Activated CD8-positive, alpha-beta memory T cell treated with anti-CD3 and anti-CD28 coated beads, Interleukin-2, amount 50 U/mL, for 4 hours (primary cell): ENCODE measurements around the gene TSPAN32.

Source experiments
- DNase-seq: peaks from one replicate; pipeline ENCODE4 v3.0.0-alpha.2; 2020

The TSPAN32 gene

DNA sequence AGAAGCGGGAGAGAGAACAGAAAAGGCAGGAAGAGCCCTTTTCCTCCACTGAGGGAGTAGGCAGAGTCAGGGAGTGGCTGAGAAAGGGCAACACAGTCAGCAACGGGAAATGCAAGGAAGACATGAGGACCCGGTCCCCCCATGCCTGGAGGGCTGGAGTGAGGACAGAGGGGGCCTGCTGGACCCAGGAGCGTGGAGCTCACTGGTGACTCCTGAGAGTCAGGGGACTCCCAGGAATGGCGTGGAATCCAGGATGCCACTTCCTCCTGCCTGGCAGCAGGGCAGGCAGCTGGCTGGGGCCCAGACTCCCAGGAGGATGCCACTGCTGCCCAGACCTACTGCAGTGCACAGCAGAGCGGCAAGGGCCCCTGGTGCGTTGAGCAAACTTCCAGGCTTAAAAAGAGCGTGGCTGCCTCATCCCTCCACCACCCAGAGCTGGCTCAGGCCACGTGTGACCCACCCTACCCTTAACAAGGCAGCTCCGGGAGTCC lies 11.4 kb upstream of the TSPAN32 start:
- no peak for DNase-seq

DNA sequence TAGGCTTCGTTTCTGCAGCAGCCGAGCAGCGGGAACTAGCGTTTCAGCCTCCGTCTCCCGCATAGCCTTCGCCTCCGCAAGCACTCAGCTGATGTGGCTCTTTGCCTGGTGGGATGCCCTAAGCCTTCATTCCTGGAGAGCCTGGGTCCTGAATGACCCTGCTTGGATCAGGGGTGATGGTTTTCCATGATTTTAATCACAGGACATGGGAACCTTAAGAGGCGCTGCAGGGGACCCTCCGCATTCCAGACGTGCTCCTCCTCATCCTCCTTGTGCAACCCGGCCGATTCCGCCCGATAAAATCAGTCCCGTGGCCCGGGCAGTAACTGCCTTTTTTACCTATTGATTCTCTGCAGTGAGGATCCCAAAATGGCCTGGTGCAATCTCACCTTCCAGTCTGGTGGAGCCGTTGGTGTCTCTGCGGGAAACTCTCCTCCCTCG lies 8.3 kb upstream of the TSPAN32 start:
- DNase-seq: no peak

DNA sequence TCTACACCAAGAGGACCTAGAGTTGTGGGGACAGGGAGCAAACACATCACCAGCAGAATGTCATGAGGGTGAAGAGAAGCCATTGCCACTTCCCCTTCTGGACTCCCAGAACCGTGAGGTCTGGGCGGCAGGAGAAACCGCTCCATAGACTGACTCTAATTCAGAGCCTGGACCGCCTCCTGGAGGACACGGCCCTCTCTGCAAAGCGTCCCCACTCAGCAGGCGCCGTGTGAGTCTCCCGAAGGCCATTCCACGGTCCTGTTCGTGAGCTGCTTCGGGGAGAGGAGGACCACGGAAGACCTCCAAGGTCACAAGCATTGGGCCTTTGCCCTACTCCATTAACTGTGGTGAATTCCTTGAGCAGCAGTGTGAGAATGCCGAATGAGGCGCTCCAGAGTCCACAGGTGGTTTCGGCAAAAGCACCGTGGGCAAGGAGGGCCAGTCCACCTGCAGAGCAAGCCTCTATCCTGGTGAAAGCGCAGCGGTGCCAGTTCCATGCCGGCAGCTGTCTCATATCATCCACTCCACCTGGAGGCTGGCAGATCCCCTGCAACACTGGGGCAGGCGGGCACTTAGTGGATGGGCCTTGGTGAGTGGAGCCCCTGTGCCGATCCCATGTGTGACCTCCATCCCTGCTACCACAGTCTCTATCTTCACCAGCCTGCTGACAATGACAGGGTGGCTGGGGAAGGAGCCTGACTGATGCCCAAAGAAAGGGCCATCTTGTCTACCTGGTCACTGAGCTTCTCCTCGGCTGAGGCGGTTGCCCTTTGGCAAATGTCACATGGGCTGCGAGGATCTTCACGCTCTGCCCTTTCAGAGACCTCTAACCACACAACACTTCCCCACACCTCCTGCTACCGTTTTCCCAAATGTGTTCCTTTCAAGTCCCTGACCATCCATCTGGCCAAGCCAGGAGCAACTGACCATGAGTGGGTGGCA lies 7.6 kb upstream of the TSPAN32 start:
- DNase-seq: no peak

DNA sequence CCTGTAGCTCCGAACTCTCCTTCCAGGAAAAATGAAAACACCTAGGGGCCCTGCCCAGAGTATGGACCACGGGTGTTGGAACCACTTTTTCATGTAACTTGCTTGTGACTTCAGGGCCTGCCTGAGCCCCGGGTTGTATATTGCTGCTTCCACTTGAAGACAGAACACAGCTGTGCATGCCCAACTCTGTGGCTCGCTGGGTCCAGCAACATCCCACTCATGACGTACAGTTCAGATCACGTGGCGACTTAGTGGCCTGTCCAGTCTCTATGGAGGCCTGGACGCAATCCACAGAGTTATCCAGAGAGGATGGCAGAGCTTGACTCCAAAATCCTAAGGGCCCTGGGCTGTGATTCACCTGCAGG lies 6.9 kb upstream of the TSPAN32 start:
- DNase-seq: no peak

DNA sequence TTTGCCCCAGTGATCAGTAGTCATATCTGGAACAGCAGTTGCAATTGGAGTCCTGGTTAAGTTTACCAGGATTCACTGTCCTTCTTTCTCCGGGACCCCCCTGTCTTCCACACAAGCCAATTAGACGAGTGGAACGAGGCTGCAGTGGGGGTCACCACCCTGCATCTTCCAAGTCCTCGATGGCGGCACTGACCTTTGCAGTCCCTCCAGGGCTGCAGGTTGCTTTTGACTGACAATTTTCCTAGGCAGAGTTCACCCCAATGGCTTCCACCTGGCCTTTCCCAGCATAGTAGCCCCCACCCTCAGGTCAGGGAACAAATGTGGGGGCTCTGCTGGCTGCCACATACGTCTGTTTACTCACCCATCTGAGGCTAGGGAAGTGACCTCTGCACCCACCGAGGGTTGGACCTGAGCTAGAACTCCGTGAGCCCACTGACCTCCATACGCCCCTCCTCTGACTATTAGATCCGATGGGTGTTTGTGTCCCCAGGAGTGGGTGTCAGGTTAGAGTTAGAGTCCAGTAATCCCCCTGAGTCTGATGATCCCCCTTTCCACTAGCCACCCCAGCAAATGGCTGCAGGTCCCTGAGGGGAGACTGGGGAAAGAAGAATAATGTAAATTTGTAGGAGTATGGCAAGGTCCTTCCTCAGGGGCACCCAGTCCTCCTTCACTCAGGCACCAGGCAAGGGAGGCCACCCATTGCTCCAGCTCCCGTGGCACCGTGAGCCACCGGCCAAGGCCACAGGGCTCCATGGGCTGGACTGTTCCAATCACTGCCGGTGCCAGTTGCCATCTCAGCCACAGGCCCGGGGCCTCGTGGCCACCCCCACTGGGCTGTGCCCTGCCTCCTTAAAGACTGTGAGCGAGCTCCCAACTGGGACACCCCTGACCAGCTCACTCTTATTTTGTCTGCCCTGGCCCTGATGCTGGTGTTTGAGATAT lies 5.6 kb upstream of the TSPAN32 start:
- no peak for DNase-seq

DNA sequence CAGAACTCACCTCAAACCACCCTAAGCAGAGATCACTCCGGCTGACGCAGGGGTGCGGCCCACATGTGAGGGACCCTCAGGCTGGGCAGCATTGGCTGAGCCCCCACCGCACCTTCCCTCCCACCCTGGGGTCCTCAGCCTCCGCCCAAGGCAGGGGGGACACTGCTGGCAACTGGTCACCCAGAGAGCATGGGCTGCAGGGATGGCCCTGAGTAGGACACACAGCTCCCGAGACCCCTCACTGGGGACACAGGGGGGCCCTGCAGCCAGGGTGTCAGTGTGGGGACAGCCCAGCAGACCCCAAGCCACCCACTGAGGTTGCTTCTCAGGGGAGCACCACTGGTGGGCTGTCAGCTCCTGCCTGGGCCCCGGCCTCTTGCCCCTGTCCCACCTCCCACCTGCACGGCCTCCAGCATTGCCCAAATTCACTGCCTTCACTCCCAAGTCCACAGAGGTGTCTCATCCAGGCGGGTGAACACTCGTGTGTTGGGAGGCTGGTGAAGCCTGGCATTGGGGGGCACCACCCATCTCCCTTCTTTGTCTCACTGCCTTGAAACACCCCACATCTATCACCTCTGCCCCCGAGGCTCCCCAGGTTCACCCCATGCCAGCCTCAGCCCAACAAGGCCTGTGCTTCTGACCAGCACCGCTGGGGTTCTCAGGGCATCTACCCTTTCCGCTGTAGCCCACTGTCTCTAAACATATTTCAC lies 4.7 kb upstream of the TSPAN32 start:
- no peak for DNase-seq

DNA sequence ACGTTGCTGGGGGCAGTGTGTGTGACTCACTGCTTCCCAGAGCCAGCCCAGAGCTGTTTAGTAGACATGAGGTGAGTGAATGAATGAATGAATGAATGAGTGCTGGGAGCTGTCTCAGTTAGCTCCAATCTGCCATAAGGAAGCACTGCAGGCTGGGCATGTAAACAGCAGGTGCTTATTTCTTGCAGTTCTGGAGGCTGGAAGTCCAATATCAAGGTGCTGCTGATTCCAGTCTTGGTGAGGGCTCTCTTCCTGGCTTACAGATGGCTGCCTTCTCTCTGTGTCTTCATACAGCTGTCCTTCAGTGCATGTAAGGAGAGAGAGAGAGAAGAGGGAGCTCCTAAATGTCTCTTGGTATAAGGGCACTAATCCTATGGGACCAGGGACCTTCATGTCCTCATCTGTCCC lies 4.2 kb upstream of the TSPAN32 start:
- no peak for DNase-seq

DNA sequence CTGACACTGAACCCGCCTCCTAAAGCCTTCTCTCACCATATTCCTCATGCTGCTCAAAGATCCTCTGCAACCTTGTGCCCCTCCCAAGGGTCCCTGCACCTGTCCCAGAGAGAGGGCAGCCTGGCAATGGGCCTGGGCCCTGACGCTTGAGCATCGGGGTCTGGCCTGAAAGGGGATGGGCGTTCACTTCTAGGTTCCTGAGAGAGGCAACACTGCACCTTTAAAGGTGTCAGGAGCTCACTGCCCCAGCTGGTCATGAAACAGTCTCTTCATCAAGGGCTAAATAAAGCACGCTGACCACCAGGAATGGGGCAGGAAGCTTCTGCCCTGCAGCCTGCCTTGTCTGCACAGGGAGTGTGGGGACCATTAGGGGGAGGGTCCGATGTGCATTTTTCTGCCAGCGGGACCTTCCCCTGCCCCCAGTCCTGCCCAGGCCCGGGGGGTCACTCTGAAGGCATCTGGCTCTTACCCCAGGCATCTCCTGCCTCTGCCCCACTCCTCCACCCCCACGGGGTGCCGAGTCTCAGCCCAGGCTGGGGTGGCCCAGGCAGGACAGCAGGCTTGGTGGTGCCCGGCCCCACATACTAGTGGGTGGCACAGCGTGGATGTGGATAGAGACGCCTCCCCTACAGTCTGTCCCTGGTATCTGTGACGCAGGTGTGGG lies 3.5 kb upstream of the TSPAN32 start:
- DNase-seq: no peak

DNA sequence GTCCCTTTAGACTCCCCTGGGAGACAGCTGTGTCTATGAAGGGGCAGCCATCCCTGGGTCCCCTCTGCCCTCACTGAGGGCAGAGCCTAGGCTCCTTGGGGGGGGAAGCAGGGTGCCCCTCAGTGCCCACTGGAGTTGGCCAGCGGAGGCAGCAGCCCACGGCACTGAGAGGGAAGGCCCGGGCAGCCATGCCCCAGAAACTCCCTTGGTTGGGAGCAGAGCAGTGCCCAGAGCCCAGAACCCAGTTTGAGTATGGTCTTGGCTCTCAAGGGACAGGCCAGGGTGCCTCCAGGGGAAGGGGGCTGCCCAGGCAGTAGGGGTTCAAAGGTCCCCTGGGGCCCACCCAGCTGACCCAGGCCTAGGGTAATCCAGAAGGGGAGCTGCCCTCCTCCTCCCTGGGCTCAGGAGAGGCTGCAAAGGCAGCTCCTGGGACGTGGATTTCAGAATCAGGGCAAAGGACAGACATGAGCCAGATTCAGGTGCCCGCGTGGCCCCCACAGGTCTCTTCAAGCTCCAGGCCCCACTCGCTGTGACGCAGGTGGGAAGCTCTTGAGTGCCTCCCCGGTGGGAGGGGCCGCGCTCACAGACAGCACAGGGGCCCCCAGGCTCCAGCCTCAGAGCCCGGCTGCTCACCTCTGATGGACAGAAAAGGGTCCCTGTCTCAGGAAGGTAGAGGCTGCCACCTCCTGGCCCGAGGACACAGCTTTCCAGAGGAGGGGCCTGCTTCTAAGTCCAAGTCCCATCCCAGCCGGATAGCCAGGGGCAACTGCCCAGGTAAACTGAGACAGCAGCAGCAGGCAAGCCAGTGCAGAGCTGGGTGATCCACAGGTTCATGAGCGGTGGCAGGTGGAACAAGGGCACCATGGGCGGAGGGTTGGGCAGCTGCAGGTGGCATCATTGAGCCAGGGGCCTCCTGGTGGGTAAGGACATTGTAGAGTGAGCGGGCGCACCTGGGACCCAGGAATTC lies 2.7 kb upstream of the TSPAN32 start:
- peak; percentile 54 for DNase-seq

DNA sequence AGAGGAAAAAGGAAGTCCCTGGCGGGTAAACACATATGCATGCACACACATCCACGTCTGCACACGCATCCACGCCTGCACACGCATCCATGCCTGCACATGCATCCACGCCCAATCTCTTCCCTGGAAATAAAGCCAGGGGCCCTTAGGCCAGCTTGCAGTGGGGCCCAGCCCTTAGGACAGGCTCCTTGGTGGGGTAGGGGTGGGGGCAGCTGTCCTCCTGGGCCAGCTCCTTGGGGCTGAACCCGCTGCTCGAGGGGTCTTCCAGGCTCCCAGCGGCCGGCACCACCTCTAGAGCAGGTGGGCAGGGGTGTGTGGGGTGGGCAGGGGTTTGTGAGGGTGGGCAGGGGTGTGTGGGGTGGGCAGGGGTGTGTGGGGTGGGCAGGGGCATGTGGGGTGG lies 2.0 kb upstream of the TSPAN32 start:
- no peak for DNase-seq

DNA sequence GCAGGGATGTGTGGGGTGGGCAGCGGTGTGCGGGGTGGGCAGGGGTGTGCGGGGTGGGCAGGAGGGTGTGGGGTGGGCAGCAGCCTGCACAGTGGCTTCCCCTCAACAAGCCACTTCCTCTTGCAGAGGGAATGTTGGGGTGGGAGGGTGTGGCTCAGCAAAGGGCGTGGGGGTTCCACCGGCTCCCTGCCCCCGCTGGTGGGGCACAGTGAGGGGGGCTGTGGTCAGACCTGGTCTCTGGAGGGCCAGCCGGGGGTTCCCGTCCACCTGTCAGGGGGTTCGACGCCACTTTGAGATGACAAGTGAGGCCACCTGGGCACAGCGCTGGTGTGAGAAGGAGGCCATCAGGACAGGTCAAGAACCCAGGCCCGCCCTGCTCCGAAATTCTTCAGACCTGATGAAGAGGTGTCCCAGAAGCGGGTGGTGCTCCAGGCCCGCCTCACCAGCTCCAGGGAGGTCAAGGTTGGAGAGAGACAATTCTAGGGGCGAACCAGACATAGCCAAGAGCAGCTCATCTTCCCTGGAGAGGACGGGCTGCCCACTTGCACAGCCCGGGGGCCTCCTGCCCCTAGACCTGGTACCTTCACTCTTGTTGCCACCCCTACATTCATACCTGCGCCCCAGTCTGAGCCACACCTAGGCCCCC lies 1.4 kb upstream of the TSPAN32 start:
- no peak for DNase-seq

DNA sequence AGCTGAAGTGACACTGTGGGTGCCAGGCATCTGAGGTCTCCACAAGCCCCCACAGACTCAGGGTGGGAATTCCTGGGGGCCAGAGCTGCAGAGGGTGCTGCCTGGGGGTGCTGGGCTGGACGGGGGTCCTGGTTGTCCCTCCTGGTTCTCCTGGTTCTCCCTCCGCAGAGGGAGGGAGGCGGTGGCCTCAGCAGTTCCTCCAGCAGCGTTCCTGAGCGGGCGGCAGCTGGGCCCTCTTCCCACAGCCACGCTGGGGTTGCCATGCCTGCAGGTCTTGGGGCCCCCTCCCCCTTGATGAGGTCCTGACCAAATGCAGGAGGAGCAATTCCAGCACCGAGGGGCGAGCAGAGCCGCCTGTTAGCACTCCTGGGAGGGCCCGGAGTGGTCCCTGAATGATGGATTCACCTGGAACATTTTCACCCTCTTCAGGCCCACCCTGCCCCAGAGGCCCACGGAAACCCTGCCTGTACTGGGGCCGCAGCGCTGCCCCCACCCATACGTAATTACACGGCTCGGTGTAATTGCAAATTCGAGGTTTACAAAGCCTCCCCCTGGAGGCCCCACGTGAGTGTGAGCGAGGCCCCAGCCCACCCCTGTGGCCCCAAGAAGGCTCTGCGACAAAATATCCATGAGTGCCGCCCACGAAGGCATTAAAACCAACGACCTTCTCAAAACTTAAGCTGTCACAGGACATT lies 730 bp upstream of the TSPAN32 start:
- no peak for DNase-seq

DNA sequence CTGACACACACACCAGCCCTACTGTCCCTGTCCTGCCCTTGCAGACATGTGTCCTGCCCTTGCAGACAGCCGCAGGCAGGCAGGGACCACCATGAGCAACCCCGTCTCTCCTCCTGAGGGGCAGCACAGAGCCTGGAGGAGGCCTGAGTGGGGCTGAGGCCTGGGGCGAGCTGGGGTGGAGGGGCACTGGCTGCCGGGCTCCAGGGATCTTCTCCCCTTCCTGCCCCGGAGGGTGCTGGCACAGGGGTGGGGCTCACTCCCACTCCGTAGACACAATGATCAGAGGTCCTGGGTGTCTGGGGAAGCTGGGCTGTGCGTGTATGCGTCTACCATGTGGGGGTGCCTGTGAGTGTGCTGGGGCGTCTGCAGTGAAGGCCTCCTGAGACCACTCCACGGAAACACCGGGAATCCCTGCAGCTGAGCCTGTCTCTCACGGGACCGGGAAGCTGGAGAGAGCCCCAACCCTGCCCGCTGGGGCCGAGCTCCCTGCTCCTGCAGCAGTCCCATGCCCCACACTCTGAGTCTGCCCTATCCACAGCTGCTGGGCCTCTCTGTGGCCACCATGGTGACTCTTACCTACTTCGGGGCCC lies 588 bp downstream of the TSPAN32 start:
- no peak for DNase-seq

DNA sequence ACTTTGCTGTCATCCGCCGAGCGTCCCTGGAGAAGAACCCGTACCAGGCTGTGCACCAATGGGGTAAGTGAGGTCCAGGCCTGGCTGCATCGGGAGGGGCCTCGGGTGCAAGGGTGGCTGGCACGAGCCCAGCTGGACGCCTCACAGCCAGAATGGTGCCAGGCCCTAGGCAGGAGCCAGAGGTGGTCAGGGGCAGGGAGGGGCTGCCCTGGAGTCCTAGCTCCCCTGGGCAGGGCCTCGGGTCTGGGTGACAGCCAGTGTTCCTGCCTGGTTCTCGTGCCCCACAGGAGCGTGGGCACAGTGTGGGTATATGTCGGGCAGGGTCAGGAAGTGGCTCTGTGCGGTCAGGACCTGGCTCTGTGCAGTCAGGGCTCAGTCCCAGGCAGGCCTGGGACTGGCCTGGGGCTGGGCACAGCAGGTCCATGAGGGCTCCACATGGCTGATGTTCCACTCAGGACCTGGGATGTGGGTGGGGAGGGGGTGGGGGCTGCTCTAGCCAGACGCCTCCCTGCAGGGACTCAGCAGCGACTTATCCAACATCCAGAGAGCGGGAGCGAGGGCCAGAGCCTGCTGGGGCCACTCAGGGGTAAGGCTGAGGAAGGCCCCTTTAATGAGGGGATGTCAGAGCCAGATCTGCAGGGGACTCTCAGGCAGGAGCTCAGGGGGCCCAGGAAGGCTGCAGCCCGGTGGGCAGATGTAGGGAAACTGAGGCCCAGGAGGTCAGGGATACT lies 1.2 kb downstream of the TSPAN32 start:
- DNase-seq: no peak

DNA sequence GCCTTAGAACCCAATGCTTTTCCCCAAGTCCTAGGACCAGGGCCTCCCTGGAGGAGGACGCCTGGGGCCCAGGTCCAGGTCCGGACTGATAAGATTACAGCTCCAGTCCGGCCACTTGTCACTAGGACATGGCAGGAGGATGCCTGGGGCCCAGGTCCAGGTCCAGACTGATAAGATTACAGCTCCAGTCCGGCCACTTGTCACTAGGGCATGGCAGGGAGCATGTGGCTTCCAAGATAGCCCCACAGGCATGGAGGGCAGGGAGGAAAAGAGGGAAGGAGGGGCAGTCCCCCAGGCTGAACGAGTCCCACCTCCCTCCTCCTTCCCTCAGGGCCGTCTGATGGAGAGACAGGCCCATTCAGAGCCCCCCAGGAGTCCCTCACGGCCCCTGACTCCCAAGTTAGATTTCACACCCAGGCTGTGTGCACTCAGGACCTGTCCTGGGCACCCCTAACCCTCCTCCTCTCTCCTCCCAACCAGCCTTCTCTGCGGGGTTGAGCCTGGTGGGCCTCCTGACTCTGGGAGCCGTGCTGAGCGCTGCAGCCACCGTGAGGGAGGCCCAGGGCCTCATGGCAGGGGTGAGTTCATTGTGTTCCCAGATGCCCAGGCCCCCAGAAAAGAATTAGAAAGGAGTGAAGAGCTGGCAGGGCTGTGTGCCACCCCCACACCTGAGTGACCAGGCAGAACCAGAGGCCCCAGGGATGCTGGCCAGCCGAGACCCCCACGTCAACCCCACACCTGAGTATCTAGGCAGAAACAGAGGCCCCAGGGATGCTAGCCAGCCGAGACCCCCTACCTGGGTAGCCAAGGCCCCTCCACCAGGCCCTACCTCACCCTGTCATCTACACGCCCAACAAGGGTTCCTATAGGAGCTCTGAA lies 2.1 kb downstream of the TSPAN32 start:
- DNase-seq: no peak

DNA sequence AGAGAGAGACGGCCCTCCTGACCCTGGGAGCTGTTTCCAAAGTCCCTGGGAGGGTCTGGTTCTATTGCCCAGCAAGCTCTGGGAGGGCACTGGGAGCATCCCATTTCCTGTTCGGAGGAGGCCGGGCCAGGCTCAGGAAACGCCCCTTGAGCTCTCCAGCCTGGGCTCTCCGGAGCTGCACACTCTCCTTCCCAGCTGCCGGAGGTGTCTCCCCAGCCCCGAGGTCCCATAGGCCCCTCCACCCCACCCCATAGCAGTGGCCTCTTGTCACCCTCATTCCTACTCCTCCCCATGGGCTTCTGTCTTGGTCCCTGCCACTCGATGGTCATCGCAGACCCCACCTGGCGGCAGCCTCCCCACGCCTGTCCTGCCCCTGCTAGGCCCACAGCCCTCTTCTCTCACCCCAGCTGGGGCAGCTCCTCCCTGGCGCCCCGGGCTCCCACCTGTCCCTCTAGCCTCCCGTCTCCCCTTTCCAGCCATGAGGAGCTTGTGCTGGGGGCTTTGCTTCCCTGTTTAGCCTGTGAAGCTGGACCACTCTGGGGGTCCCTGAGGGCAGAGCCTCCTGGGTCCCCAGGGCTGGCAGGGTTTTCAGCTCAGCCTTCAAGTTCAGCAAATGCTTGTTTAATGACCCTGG lies 2.8 kb downstream of the TSPAN32 start:
- no peak for DNase-seq

DNA sequence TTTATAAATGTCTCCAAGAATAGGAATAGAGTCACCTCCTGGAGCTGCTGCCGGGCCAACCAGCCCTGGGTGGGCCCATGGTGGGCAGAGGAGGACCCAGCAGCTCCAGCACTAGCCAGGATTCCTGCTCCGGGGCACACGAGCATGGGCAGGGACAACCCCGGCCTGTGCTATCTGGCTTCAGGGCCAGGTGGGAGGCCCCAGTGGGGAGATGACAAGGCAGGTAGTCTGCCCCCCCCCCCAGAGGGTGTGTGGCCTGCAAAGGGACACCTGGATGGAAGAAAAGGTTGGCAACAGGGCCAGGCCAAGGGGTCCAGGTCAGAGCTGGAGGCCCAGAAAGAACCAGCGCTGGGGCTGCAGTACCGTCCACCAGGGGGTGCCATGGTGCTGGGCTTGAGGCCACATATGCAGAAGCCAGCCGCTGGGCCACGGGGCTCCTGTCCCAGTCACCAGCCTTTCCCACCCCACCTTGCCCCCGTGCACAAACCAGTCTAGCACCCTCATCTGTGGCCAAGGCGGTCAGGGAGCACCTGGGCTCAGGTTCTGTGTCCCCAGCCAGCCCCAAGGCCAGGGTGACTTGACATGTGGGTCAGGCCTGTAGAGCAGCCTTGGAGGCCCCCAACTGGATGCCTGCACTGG lies 3.4 kb downstream of the TSPAN32 start:
- peak; percentile 89 for DNase-seq
